ENCODE measurements around the gene EIF3L.

DNA sequence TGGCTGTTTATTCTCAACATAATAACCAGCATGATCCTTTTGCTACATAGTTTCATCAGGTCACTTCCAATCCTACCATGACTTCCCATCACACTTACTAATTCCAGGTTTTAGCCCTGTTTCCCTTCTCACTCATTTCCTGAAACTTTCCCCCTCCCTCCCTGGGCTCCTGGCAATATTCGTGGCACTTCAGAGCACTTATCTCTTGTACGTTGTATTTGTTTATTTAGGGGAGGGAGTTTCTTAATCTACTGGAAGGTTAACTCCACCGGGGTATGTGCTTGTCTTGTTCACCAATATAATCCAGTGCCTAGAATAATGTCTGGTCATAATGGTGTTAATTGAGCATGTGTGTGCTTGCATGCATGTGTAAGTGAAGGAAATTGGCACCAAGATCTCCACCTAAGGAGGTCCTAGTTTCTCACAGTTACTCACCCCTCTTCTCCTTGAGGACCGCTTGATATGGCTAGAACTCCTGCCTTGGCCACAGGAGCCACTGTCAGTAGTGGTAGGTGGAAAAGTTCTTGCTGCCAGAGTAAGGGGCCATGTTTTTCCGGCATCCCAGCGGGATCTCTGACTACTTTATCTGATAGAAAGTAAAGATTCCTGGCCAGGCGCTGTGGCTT is 11.7 kb downstream of the EIF3L start:
- TF ChIP-seq, protein P1, sequence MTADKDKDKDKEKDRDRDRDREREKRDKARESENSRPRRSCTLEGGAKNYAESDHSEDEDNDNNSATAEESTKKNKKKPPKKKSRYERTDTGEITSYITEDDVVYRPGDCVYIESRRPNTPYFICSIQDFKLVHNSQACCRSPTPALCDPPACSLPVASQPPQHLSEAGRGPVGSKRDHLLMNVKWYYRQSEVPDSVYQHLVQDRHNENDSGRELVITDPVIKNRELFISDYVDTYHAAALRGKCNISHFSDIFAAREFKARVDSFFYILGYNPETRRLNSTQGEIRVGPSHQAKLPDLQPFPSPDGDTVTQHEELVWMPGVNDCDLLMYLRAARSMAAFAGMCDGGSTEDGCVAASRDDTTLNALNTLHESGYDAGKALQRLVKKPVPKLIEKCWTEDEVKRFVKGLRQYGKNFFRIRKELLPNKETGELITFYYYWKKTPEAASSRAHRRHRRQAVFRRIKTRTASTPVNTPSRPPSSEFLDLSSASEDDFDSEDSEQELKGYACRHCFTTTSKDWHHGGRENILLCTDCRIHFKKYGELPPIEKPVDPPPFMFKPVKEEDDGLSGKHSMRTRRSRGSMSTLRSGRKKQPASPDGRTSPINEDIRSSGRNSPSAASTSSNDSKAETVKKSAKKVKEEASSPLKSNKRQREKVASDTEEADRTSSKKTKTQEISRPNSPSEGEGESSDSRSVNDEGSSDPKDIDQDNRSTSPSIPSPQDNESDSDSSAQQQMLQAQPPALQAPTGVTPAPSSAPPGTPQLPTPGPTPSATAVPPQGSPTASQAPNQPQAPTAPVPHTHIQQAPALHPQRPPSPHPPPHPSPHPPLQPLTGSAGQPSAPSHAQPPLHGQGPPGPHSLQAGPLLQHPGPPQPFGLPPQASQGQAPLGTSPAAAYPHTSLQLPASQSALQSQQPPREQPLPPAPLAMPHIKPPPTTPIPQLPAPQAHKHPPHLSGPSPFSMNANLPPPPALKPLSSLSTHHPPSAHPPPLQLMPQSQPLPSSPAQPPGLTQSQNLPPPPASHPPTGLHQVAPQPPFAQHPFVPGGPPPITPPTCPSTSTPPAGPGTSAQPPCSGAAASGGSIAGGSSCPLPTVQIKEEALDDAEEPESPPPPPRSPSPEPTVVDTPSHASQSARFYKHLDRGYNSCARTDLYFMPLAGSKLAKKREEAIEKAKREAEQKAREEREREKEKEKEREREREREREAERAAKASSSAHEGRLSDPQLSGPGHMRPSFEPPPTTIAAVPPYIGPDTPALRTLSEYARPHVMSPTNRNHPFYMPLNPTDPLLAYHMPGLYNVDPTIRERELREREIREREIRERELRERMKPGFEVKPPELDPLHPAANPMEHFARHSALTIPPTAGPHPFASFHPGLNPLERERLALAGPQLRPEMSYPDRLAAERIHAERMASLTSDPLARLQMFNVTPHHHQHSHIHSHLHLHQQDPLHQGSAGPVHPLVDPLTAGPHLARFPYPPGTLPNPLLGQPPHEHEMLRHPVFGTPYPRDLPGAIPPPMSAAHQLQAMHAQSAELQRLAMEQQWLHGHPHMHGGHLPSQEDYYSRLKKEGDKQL (CRISPR knock-in tag; IDR thresholded peaks at IDR 0.05; ENCODE audit: borderline replicate concordance): no peak
- TF ChIP-seq GABPA (tag; conservative IDR thresholded peaks at IDR 0.05; ENCODE audit: low read depth): no peak
- TF ChIP-seq, protein P2, sequence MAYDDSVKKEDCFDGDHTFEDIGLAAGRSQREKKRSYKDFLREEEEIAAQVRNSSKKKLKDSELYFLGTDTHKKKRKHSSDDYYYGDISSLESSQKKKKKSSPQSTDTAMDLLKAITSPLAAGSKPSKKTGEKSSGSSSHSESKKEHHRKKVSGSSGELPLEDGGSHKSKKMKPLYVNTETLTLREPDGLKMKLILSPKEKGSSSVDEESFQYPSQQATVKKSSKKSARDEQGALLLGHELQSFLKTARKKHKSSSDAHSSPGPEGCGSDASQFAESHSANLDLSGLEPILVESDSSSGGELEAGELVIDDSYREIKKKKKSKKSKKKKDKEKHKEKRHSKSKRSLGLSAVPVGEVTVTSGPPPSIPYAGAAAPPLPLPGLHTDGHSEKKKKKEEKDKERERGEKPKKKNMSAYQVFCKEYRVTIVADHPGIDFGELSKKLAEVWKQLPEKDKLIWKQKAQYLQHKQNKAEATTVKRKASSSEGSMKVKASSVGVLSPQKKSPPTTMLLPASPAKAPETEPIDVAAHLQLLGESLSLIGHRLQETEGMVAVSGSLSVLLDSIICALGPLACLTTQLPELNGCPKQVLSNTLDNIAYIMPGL (CRISPR knock-in tag; IDR thresholded peaks at IDR 0.05): no peak
- TF ChIP-seq ZNF583 (CRISPR knock-in tag; IDR thresholded peaks at IDR 0.05): no peak
- TF ChIP-seq, protein P3, sequence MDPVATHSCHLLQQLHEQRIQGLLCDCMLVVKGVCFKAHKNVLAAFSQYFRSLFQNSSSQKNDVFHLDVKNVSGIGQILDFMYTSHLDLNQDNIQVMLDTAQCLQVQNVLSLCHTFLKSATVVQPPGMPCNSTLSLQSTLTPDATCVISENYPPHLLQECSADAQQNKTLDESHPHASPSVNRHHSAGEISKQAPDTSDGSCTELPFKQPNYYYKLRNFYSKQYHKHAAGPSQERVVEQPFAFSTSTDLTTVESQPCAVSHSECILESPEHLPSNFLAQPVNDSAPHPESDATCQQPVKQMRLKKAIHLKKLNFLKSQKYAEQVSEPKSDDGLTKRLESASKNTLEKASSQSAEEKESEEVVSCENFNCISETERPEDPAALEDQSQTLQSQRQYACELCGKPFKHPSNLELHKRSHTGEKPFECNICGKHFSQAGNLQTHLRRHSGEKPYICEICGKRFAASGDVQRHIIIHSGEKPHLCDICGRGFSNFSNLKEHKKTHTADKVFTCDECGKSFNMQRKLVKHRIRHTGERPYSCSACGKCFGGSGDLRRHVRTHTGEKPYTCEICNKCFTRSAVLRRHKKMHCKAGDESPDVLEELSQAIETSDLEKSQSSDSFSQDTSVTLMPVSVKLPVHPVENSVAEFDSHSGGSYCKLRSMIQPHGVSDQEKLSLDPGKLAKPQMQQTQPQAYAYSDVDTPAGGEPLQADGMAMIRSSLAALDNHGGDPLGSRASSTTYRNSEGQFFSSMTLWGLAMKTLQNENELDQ (CRISPR knock-in tag; IDR thresholded peaks at IDR 0.05; ENCODE audit: borderline replicate concordance): no peak
- TF ChIP-seq, protein P4, sequence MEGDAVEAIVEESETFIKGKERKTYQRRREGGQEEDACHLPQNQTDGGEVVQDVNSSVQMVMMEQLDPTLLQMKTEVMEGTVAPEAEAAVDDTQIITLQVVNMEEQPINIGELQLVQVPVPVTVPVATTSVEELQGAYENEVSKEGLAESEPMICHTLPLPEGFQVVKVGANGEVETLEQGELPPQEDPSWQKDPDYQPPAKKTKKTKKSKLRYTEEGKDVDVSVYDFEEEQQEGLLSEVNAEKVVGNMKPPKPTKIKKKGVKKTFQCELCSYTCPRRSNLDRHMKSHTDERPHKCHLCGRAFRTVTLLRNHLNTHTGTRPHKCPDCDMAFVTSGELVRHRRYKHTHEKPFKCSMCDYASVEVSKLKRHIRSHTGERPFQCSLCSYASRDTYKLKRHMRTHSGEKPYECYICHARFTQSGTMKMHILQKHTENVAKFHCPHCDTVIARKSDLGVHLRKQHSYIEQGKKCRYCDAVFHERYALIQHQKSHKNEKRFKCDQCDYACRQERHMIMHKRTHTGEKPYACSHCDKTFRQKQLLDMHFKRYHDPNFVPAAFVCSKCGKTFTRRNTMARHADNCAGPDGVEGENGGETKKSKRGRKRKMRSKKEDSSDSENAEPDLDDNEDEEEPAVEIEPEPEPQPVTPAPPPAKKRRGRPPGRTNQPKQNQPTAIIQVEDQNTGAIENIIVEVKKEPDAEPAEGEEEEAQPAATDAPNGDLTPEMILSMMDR (IDR thresholded peaks at IDR 0.05 in 2 of 3, conservative IDR thresholded peaks at IDR 0.05 in 1 of 3; ENCODE audit: insufficient read depth in 2 of 3, low read depth in 1 of 3, low read length in 3 of 3): no peak
- no peak for TF ChIP-seq ZBTB7A (IDR thresholded peaks at IDR 0.05; ENCODE audit: borderline replicate concordance, control insufficient read depth, low read depth, low read length)
- TF ChIP-seq POLR2A (conservative IDR thresholded peaks at IDR 0.05): 0 out of 2 replicates have a peak, but pooled peaks have one; percentile 26
- TF ChIP-seq RCOR1 (IDR thresholded peaks at IDR 0.05; ENCODE audit: borderline replicate concordance in 1 of 2, low read depth in 2 of 2, low read length in 2 of 2): no peak
- no peak for TF ChIP-seq FOXK2 (conservative IDR thresholded peaks at IDR 0.05 in 1 of 2, IDR thresholded peaks at IDR 0.05 in 1 of 2; ENCODE audit: low read depth in 2 of 2)
- no peak for TF ChIP-seq EP300 (IDR thresholded peaks at IDR 0.05; ENCODE audit: low read length)
- TF ChIP-seq SMAD3 (CRISPR knock-in tag; conservative IDR thresholded peaks at IDR 0.05): no peak
- no peak for TF ChIP-seq ZNF133 (CRISPR knock-in tag; IDR thresholded peaks at IDR 0.05)

Data from K562 (cell line).